K562 (cell line): Measurements from ENCODE around the gene FAM131C. TPM values are rescaled to one million over a fixed set of nuclear protein-coding genes. Genes with fewer than 3 reads are reported as not detected.

Source experiments
- ATAC-seq: fragments of 200-7000 bp; cut with Tn5 transposase; 3 replicates; pipeline ENCODE4 v1.9.1; 2020; ENCODE audit warnings: moderate library complexity
- BruUV-seq: library from RNA; stranded (reverse); fragments of 400-500 nt; replicated peaks from 2 replicates; lab custom pipeline; 2021; lab: Mats Ljungman, UMichigan
- CTCF ChIA-PET: fragments of 300-600 bp; formaldehyde crosslinking; extraction: SDS; loops from one replicate; lab custom pipeline; 2021; ENCODE audit warnings: low intra/inter-chr PET ratio; lab: Yijun Ruan, JAX
- POLR2A ChIA-PET: fragments of 300-600, 350-650 bp; sonication (Branson Sonifier 250); formaldehyde crosslinking; extraction: SDS; loops from one replicate; lab custom pipeline; 2021; ENCODE audit warnings: antibody characterized with exemption, inconsistent platforms; lab: Yijun Ruan, JAX
- DNase-seq, 4 experiments: peaks; one replicate each; pipeline versions ENCODE4 v3.0.0 to v3.0.0-alpha.2; 2011 to 2018; ENCODE audit warnings: low spot score in 3 of 4, mixed read lengths in 3 of 4; ENCODE audit errors: extremely low read depth in 1 of 4
- FAIRE-seq: peaks from 2 replicates; lab custom pipeline; 2011; peaks lifted over from hg19 to GRCh38; lab: Jason Lieb, UNC
- H2AFZ ChIP-seq: 2 replicates; pipeline ENCODE4 v1.6.0; 2011; ENCODE audit warnings: low read depth, low read length, control low read depth, inconsistent platforms
- H3K27ac ChIP-seq: fragments of 200-600 bp; 3 replicates; pipeline ENCODE4 v1.8.0; 2011; ENCODE audit warnings: low read depth, mild to moderate bottlenecking, control low read depth, inconsistent platforms, low read length, moderate library complexity, mixed read lengths; ENCODE audit errors: extremely low read depth
- H3K27me3 ChIP-seq, 2 experiments: fragments of 300-600 bp in 1 of 2; 2 replicates in 1 of 2; 3 replicates in 1 of 2; pipeline versions ENCODE4 v1.6.0 to v1.8.0; 2011; ENCODE audit warnings: inconsistent platforms in 2 of 2, low read length in 2 of 2, mild to moderate bottlenecking in 1 of 2, mixed read lengths in 1 of 2, moderate library complexity in 1 of 2; ENCODE audit not compliant: control insufficient read depth in 2 of 2, insufficient read depth in 2 of 2
- H3K36me3 ChIP-seq: fragments of 300-600 bp; 3 replicates; pipeline ENCODE4 v1.8.0; 2011; ENCODE audit warnings: mild to moderate bottlenecking, low read length, inconsistent platforms; ENCODE audit not compliant: control insufficient read depth, insufficient read depth
- H3K4me1 ChIP-seq, 2 experiments: fragments of 200-600 bp in 1 of 2; replicated peaks in 1 of 2; 2 replicates in 1 of 2; 3 replicates in 1 of 2; pipeline versions ENCODE4 v1.5.1 to v1.8.0; 2011; ENCODE audit warnings: inconsistent platforms in 2 of 2, low read length in 2 of 2, mild to moderate bottlenecking in 1 of 2, mixed read lengths in 1 of 2, moderate library complexity in 1 of 2; ENCODE audit not compliant: control insufficient read depth in 2 of 2, insufficient read depth in 2 of 2
- H3K4me2 ChIP-seq: 2 replicates; pipeline ENCODE4 v1.6.1; 2011; ENCODE audit warnings: low read length, control low read depth, inconsistent platforms, mixed read lengths; ENCODE audit not compliant: insufficient read depth
- H3K4me3 ChIP-seq: fragments of 200-600 bp; sonication (generic), shearing (Covaris generic); 2 replicates; pipeline ENCODE4 v1.5.1; 2016; ENCODE audit warnings: control low read depth, inconsistent platforms
- H3K79me2 ChIP-seq: fragments of 200-600 bp; 3 replicates; pipeline ENCODE4 v1.8.0; 2011; ENCODE audit warnings: low read length, inconsistent platforms; ENCODE audit not compliant: control insufficient read depth, insufficient read depth
- H3K9ac ChIP-seq, 2 experiments: 2 replicates each; pipeline versions ENCODE4 v1.6.0 to v1.6.1; 2011; ENCODE audit warnings: low read depth in 2 of 2, low read length in 2 of 2, control low read depth in 1 of 2, inconsistent platforms in 1 of 2, mild to moderate bottlenecking in 1 of 2, mixed read lengths in 1 of 2; ENCODE audit not compliant: insufficient read depth in 1 of 2
- H3K9me1 ChIP-seq: one replicate; pipeline ENCODE4 v1.6.0; 2011; ENCODE audit warnings: inconsistent platforms, mild to moderate bottlenecking, low read length, moderate library complexity; ENCODE audit not compliant: control insufficient read depth, insufficient read depth
- H3K9me3 ChIP-seq: replicated peaks from 2 replicates; pipeline ENCODE4 v1.5.1; 2011; ENCODE audit warnings: low read depth, low read length, inconsistent platforms; ENCODE audit not compliant: control insufficient read depth, insufficient read depth
- H4K20me1 ChIP-seq: replicated peaks from 2 replicates; pipeline ENCODE4 v1.6.1; 2011; ENCODE audit warnings: low read length, inconsistent platforms, mixed read lengths; ENCODE audit not compliant: control insufficient read depth, insufficient read depth
- ADNP ChIP-seq: fragments of 200-800 bp; sonication (Bioruptor generic); IDR thresholded peaks from 2 replicates; pipeline ENCODE4 v1.6.1; 2016; ENCODE audit warnings: missing genetic modification characterization, missing compliant biosample characterization
- DLX4 ChIP-seq: fragments of 250-450 bp; sonication (Bioruptor Pico); IDR thresholded peaks from 2 replicates; pipeline ENCODE4 v1.6.1; 2021; ENCODE audit warnings: mild to moderate bottlenecking
- JUND ChIP-seq, 2 experiments: IDR thresholded peaks; 2 replicates in 1 of 2; 3 replicates in 1 of 2; pipeline ENCODE4 v1.6.1; 2011; ENCODE audit warnings: borderline replicate concordance in 2 of 2, low read depth in 2 of 2, low read length in 2 of 2, improper control_type of control experiment in 1 of 2, missing biosample characterization in 1 of 2, missing genetic modification characterization in 1 of 2, missing genetic modification reagents in 1 of 2
- RBM25 ChIP-seq: fragments of 200-400 bp; formaldehyde crosslinking; IDR thresholded peaks from 2 replicates; pipeline ENCODE4 v1.6.1; 2018; ENCODE audit warnings: low read length, low read depth, moderate library complexity; ENCODE audit not compliant: severe bottlenecking
- SPI1 ChIP-seq: IDR thresholded peaks from 2 replicates; pipeline ENCODE4 v1.6.1; 2011; ENCODE audit warnings: low read depth, low read length, control low read depth, borderline replicate concordance
- STAG1 ChIP-seq: sonication (generic); formaldehyde crosslinking; IDR thresholded peaks from 2 replicates; pipeline ENCODE4 v1.5.0; 2020; ENCODE audit warnings: missing genetic modification reagents, borderline replicate concordance
- TFE3 ChIP-seq: fragments of 450-650 bp; formaldehyde crosslinking; IDR thresholded peaks from 2 replicates; pipeline ENCODE4 v1.4.0; 2020; ENCODE audit warnings: mild to moderate bottlenecking, mixed read lengths
- ZBTB5 ChIP-seq: fragments of 450-650 bp; IDR thresholded peaks from 2 replicates; pipeline ENCODE4 v1.6.1; 2017; ENCODE audit warnings: antibody characterized with exemption
- ZNF263 ChIP-seq: sonication (generic); formaldehyde crosslinking; IDR thresholded peaks from 2 replicates; pipeline ENCODE4 v1.8.0; 2022; ENCODE audit warnings: mild to moderate bottlenecking, missing genetic modification reagents, borderline replicate concordance
- WGBS: fragments of 100-300 bp; shearing (Covaris generic); methylation state at CpG from one replicate; pipeline ENCODE4 v1.1.6; 2016; ENCODE audit warnings: low coverage, mixed read lengths; ENCODE audit not compliant: insufficient coverage; ENCODE audit errors: missing lambda C conversion rate; 5-methylcytosine and 5-hydroxymethylcytosine counted together
- in situ Hi-C: fragments of 300-500 bp; cut with MboI; formaldehyde crosslinking; loops from 4 replicates; pipeline ENCODE4 v1.15.0; 2018; ENCODE audit warnings: inconsistent platforms, mixed read lengths
- intact Hi-C: fragments of 100-400 bp; cut with micrococcal nuclease; formaldehyde crosslinking; loops from 2 replicates; pipeline ENCODE4 v1.14.2; 2022
- polyA plus RNA-seq, 8 experiments: library from polyadenylated mRNA; depleted of rRNA in 4 of 8; stranded (reverse) in 5 of 8; unstranded in 3 of 8; fragments of >200 nt; fragmentation: Nextera tagmentation in 2 of 8; fragmentation: Illumina TruSeq in 1 of 8; extraction: Ambion mirVana in 2 of 8; extraction: Trizol in 1 of 8; gene quantifications; 2 replicates each; pipeline versions ENCODE4 v1.2.1 to v1.2.3, GENCODE V29; 2011 to 2014; ENCODE audit warnings: inconsistent platforms in 1 of 8, missing spikeins in 1 of 8
- total RNA-seq, 7 experiments: library from RNA; depleted of rRNA in 6 of 7; stranded (reverse); fragments of >200 nt in 6 of 7; fragmentation: Illumina TruSeq in 2 of 7; extraction: Trizol in 2 of 7; gene quantifications; 2 replicates each; pipeline versions ENCODE4 v1.2.1 to v1.2.3, GENCODE V29; 2011 to 2021; ENCODE audit warnings: low replicate concordance in 1 of 7

The FAM131C gene
- total and polyA plus RNA-seq, 9 of the 15 experiments (the other 6 are each of a cell fraction or from before 2014, with no cell fraction given) = 0.10 to 0.29 (median 0.16) TPM; not detected in 6

- Histone ChIP-seq H3K9me3 (no peaks in the 10 kb centered on the region), H3K27ac (no peak overlapping the region), H3K79me2 (no peaks in the 10 kb centered on the region), H3K4me2 (no peak overlapping the region), H3K36me3 (no peaks in the 10 kb centered on the region), H3K27me3 (no peaks in the 10 kb centered on the region; a peak in 1 of 5 replicates), H3K4me1 (peaks cover 10 to 26% of the 10 kb centered on the region in 2 experiments; a peak in 4 of 5 replicates), H2AFZ (no peak overlapping the region; the same call in 1 of the 2 replicates), H4K20me1 (no peaks in the 10 kb centered on the region), H3K9ac (peak overlapping the region in 1 of 2 experiments; percentile 49; a peak in 2 of 4 replicates), H3K4me3 (no peak overlapping the region), H3K9me1 (no peaks in the 10 kb centered on the region)
- in situ Hi-C loops = no loop called here
- CTCF ChIA-PET = interaction anchor here (0.6 kb wide), 1 partner anchor 9 kb away, joined by 3 read pairs; no protein-coding TSS in a partner anchor
- no TSS peak for BruUV-seq
- DNase-seq = no peak
- 41% methylated on average over 7 of the region's 7 CpGs for WGBS
- intact Hi-C loops = no loop called here
- POLR2A ChIA-PET = interaction anchor here (0.6 kb wide), 1 partner anchor 94 kb away, joined by 3 read pairs; no protein-coding TSS in a partner anchor
- FAIRE-seq = no peak
- ATAC-seq = no peak
- TF ChIP-seq ZBTB5 (no peak), ZNF263 (CRISPR knock-in tag) (peak; percentile 88)
Measured at GRCh38 chr1:16087733-16088132, 14.3 kb upstream of the FAM131C start.

- TF ChIP-seq SPI1 (peak; percentile 79; the same call in 1 of the 2 replicates), STAG1 (CRISPR knock-in tag) (no peak), JUND (IDR thresholded peaks at IDR 0.05; ENCODE audit: borderline replicate concordance, low read depth, low read length) (no peak), JUND (tag; IDR thresholded peaks at IDR 0.05; ENCODE audit: borderline replicate concordance, low read depth, low read length) (no peak), DLX4 (CRISPR knock-in tag) (no peak), RBM25 (no peak), TFE3 (CRISPR knock-in tag) (no peak), ADNP (tag) (no peak)
- Histone ChIP-seq H3K4me3 (no peak overlapping the region), H4K20me1 (no peaks in the 10 kb centered on the region), H2AFZ (peak overlapping the region; percentile 77; the same call in 1 of the 2 replicates), H3K36me3 (no peaks in the 10 kb centered on the region), H3K9me3 (no peaks in the 10 kb centered on the region), H3K4me1 (peaks cover 11 to 30% of the 10 kb centered on the region in 2 experiments; a peak in 4 of 5 replicates), H3K79me2 (no peaks in the 10 kb centered on the region), H3K9ac (peak overlapping the region in 1 of 2 experiments; percentile 82; a peak in 2 of 4 replicates), H3K4me2 (no peak overlapping the region), H3K27ac (no peak overlapping the region), H3K9me1 (no peaks in the 10 kb centered on the region), H3K27me3 (no peaks in the 10 kb centered on the region; a peak in 1 of 5 replicates)
- ChIA-PET CTCF (no interaction called here), POLR2A (interaction anchor here (0.6 kb wide), 1 partner anchor 89 kb away, joined by 3 read pairs; no protein-coding TSS in a partner anchor)
- ATAC-seq (no peak), FAIRE-seq (no peak), DNase-seq (no peak)
- intact Hi-C loops (no loop called here), in situ Hi-C loops (no loop called here)
- 40% methylated on average over 6 of the region's 6 CpGs for WGBS
- BruUV-seq = no TSS peak
Measured at GRCh38 chr1:16085522-16085921, 12.1 kb upstream of the FAM131C start.
